CD4-positive, alpha-beta T cell treated with Interleukin-21 for 1 hour (primary cell): Measurements from ENCODE around the gene DDX31.
"Not testable (repeated sequence)": the region's sequence is repeated elsewhere in the genome, so short reads cannot be mapped to it uniquely, and the experiment has no call there.

Experiments used
- DNase-seq: peaks from one replicate; pipeline ENCODE4 v3.0.0-alpha.2; 2020

The DDX31 gene

GRCh38 chr9:132669698-132670456 lies at the start of gene DDX31:
DDX31 (minus strand) TSS chr9:132669983; CDS start chr9:132669934, 49 bp downstream.
- peak; percentile 89 for DNase-seq

DNA sequence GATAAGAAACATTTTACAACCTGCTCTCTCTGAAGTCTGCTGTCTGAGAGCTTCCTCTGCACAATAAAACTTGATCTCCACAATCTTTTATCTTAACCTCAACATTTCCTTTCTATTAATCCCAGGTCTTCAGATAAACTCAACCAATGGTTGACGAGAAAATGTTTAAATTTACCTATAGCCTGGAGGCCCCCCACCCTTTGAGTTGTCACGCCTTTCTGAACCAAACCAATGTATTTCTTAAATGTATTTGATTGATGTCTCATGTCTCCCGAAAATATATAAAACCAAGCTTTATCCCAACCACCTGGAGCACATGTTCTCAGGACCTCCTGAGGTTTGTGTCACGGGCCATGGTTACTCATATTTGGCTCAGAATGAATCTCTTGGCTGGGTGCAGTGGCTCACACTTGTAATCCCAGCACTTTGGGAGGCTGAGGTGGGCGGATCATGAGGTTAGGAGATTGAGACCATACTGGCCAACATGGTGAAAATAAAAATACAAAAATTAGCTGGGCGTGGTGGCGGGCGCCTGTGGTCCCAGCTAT lies 48.7 kb upstream of the DDX31 start:
- not testable (repeated sequence) for DNase-seq

DNA sequence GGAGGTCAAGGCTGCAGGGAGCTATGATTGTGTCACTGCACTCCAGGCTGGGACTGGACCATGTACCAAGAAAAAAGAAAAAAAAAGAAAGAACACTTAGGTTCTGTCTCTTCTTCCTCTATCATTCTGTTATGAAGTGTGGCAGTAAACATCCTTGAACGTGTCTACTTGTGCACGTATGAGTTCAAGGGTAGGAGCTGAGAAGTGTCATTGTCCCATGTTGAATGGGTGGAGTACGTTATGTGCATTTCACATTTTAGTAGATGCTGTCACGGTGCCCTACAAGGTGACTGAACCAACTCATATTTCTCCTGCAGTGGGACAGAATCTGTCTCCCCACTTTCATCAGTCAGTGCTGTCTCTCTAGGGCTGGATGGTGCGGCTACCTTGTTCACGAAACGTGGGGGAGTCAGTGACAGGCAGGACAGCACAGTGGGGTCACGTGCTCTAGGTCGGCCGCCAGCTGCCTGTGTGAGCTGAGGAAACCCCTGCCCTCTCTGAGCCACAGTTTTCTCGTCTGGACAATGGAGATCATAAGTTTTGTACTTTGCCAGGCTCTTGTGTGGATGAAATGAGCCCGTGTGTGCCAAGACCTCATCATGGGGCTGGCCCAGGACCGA lies 47.7 kb upstream of the DDX31 start:
- DNase-seq = no peak

GRCh38 chr9:132716007-132716406 lies 46.2 kb upstream of the DDX31 start:
- DNase-seq = no peak

DNA sequence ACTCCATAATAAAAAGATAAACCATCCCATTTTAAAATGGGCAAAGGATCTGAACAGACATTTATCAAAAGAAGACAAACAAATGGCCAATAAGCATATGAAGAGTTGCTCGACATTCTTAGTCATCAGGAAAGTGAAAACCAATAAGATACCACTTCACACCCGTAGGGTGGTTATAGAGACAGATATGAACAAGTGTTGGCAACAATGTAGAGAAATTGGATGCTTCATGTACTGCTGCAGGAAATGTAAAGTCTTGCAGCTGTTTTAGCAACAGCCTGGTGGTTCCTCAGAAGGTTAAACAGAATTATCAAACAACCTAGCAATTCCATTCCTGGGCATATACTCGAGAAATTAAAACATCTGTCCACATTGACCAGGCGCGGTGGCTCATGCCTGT lies 43.0 kb upstream of the DDX31 start:
- DNase-seq = no peak

DNA sequence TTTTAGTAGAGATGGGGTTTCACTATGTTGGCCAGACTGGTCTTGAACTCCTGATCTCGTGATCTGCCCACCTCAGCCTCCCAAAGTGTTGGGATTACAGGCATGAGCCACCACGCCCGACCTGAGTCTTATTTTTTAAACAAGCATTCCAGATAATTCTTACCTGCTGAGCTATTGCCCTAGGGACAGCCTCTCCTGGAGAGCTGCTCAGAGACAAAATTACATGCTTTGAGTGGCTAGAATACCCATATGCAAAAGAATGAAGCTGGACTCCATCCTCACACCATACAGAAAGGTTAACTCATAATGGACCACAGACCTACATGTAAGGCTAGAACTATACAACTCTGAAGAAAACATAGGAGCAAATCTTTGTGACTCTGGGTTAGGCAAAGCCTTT lies 42.1 kb upstream of the DDX31 start:
- no peak for DNase-seq

- DNase-seq = not testable (repeated sequence)
These were observed 41.4 kb upstream of the DDX31 start for GRCh38 chr9:132711152-132711551.

GRCh38 chr9:132710333-132710732 lies 40.5 kb upstream of the DDX31 start:
- DNase-seq = no peak

GRCh38 chr9:132708769-132709430 lies 39.1 kb upstream of the DDX31 start:
- no peak for DNase-seq

DNA sequence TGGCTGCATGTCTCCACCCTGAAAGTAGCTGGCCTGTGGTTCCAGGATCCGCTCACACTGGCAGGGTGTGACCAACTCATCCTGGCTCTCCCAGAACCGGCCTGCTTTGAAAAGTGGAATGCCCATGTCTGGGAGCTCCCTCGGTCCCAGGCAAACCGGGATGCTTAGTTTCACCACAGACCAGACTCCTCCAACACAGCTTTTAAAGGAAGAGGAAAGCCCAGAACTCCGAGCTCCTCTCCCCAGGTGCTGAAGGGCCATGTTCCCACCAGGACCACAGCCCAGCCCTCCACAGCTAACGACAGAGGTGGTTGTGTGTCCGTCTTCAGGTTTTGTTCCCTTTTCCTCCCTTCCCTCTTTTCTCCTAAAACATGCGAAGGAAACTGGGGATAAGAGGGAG lies 38.5 kb upstream of the DDX31 start:
- DNase-seq = no peak

DNA sequence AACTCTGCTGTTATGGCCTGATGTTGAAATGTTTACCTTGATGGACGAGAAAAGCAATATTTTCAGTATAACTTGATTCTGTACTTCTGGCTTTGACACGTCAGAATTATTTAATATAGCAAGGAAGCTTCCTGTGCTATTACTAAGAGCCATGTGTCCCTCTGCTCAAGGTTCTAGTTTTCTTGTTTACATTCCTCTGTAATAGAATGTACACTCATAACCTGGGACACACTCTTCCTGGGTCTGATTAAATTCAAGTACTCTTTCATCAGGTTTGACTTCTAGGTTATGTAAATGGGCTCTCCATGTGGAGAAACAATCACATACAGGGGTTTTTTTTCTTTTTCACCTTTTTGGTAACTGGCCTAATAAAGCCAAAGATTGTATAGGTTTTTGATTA lies 33.6 kb upstream of the DDX31 start:
- no peak for DNase-seq

DNA sequence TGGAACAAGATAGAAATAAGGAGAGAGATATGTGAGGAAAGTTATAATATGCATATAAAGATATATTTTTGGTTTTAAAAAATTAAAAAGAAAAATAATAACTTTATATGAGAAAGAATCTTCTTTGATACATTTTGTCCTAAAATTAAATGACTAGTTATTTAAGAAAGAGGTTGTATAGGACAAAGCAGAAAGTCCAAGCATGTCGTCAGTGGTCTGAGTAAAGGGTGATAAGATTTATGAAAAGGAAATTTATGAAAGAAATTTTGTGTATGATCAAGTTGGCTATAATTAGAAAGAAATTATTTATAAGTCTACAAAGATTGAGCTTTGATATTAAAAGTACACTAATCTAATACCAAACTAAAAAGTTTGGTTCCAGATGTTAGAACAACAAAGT lies 32.5 kb upstream of the DDX31 start:
- no peak for DNase-seq

DNA sequence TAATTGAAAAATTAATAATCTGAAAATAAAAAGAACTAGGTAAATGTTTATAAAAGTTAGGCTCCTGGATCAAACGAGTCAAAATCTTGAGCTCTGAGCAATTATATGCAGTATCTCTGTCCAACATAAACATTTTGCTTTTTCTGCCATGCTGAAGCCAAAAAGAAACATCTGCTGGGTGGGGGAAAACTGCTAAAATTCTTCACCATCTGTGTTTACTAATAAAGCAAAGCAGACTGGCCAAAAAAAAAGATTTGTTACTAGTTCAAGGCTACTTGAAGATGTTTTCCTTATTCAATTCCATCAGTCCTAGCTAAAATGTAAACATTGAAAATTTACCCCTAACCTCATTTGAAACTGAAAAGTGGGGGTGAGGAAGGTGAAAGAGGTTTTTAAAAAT lies 30.2 kb upstream of the DDX31 start:
- no peak for DNase-seq

- no peak for DNase-seq
These were observed 29.2 kb upstream of the DDX31 start for GRCh38 chr9:132698989-132699388.

DNA sequence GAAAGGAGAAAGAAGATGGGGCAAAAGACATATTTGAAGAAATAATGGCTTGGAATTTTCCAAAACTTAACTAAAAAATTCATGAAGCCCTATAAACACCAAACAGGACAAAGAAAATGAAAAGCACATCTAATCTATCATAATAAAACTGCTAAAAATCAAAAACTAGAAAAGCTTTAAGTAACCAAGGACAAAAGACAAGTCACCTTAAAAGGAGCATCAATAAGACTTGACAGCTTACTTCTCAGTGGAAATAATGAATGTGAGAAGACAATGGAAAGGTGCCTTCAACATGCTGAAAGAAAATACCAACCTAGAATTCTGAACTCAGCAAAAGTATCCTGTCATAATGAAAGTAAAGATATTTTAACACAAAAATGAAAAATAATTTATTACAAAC lies 27.4 kb upstream of the DDX31 start:
- no peak for DNase-seq

DNA sequence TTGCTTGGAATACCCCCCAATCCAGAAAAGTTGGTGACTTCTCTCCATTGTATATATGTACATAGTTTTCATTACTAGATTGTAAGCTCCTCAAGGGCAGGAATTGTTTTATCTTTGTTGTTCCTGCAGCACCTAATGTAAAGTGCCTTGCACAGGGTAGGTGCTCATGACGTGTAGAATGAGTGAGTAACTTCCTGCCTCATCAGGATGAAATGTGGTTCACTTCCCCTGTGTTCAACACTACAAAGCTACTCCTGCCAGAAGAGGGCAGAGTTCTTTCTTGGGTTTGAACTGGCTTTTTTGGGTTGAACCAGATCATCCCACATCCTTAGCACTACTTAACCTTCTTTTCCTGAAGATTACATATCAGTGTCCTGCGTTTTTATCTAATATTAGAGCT lies 24.4 kb upstream of the DDX31 start:
- peak; percentile 37 for DNase-seq

- no peak for DNase-seq
These were observed 20.9 kb upstream of the DDX31 start for GRCh38 chr9:132690696-132691095.

- DNase-seq = no peak
These were observed 14.1 kb upstream of the DDX31 start for GRCh38 chr9:132683873-132684272.

GRCh38 chr9:132681561-132681960 lies 11.8 kb upstream of the DDX31 start:
- no peak for DNase-seq

- no peak for DNase-seq
These were observed 10.3 kb upstream of the DDX31 start for GRCh38 chr9:132679946-132680625.

DNA sequence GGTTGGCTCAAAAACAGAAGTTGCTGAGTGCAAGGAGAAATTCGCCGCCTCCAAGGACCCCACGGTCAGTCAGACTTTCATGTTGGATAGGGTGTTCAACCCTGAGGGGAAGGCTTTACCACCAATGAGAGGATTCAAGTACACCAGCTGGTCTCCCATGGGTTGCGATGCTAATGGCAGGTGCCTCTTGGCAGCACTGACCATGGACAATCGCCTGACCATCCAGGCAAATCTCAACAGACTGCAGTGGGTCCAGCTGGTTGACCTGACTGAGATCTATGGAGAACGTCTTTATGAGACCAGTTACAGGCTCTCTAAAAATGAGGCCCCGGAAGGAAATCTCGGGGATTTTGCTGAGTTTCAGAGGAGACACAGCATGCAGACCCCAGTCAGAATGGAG lies 8.2 kb upstream of the DDX31 start:
- no peak for DNase-seq

DNA sequence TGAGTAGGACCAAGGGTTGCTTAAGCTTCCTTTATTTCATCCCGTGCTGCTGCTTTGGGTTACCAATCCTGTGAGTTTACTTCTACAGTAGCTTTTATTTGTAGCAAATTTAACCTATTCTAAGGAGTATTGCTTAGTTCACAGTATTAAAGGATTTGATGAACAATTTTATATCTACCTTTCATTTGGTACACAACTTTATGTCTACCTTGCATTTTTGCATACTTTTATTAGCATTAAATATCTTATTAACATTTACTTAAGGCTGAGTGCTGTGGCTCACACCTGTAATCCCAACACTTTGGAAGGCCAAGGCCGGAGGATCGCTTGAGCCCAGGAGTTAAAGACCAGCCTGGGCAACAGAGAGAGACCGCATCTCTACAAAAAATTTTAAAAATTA lies 4.7 kb upstream of the DDX31 start:
- DNase-seq = no peak

GRCh38 chr9:132673355-132673754 lies 3.6 kb upstream of the DDX31 start:
- no peak for DNase-seq

DNA sequence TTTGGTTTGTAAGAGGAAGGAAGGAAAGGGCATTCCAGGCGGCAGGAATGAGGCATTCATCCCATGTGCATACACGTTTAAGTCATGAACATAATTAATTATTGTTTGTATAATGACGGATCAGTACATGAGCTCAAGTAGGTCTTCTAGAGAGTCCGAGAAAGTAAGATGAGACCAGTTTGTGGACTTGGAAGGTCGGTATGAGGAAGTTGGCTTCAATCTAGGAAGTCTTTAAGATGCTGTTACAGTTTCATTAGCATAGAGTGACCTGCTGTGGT lies 2.6 kb upstream of the DDX31 start:
- DNase-seq = no peak
